ENCODE results near the gene VPS52.

VPS52 gene

GRCh38 chr6:33202799-33203198 lies 68.9 kb downstream of the VPS52 start:
- no peak for DNase-seq (ENCODE audit: low read depth)
- no peak overlapping the region for H3K4me3 ChIP-seq (ENCODE audit: low read length)
- no peak for TF ChIP-seq CTCF (conservative IDR thresholded peaks at IDR 0.05; ENCODE audit: low read depth, low read length)

- H3K4me3 ChIP-seq (ENCODE audit: low read length) = peak overlapping the region; percentile 95
- no peak for TF ChIP-seq CTCF (conservative IDR thresholded peaks at IDR 0.05; ENCODE audit: low read depth, low read length)
- no peak for DNase-seq (ENCODE audit: low read depth)
These were observed 69.7 kb downstream of the VPS52 start for GRCh38 chr6:33201935-33202334.

- H3K4me3 ChIP-seq (ENCODE audit: low read length) = peak overlapping the region; percentile 95
- DNase-seq (ENCODE audit: low read depth) = no peak
- TF ChIP-seq CTCF (conservative IDR thresholded peaks at IDR 0.05; ENCODE audit: low read depth, low read length) = peak; percentile 7
These were observed 70.5 kb downstream of the VPS52 start for GRCh38 chr6:33201147-33201545.

Data from retinal pigment epithelial cell (primary cell).